GM18517 (cell line): ENCODE data around the gene HLTF.
"Not testable (repeated sequence)": the region's sequence is repeated elsewhere in the genome, so short reads cannot be mapped to it uniquely, and the experiment has no call there.

Source experiments
- ATAC-seq: cut with Tn5 transposase; IDR thresholded peaks from one replicate; pipeline ENCODE4 v1.9.1; 2021; ENCODE audit warnings: mild to moderate bottlenecking, moderate library complexity; ENCODE audit not compliant: unreplicated experiment

Gene HLTF

GRCh38 chr3:148992027-148992634 lies 94.2 kb downstream of the HLTF start:
- ATAC-seq: peak; percentile 35

- peak; percentile 80 for ATAC-seq
Measured at GRCh38 chr3:148991219-148992026, 94.9 kb downstream of the HLTF start, which contains the start of gene GYG1. TSS of gene GYG1 (plus strand) at chr3:148991540. CDS start at chr3:148991641, 101 bp downstream.

GRCh38 chr3:148990236-148990635 lies 96.1 kb downstream of the HLTF start:
- no peak for ATAC-seq

GRCh38 chr3:148987551-148987950 lies 98.8 kb downstream of the HLTF start:
- not testable (repeated sequence) for ATAC-seq

- no peak for ATAC-seq
Measured at GRCh38 chr3:148981273-148981672, 105.1 kb downstream of the HLTF start.
